Glomerular visceral epithelial cell (primary cell): ENCODE data around the gene CFAP410.

Source experiments
- DNase-seq: peaks from one replicate; pipeline ENCODE4 v3.0.0-alpha.2; 2016; ENCODE audit errors: extremely low spot score

Gene CFAP410

DNA sequence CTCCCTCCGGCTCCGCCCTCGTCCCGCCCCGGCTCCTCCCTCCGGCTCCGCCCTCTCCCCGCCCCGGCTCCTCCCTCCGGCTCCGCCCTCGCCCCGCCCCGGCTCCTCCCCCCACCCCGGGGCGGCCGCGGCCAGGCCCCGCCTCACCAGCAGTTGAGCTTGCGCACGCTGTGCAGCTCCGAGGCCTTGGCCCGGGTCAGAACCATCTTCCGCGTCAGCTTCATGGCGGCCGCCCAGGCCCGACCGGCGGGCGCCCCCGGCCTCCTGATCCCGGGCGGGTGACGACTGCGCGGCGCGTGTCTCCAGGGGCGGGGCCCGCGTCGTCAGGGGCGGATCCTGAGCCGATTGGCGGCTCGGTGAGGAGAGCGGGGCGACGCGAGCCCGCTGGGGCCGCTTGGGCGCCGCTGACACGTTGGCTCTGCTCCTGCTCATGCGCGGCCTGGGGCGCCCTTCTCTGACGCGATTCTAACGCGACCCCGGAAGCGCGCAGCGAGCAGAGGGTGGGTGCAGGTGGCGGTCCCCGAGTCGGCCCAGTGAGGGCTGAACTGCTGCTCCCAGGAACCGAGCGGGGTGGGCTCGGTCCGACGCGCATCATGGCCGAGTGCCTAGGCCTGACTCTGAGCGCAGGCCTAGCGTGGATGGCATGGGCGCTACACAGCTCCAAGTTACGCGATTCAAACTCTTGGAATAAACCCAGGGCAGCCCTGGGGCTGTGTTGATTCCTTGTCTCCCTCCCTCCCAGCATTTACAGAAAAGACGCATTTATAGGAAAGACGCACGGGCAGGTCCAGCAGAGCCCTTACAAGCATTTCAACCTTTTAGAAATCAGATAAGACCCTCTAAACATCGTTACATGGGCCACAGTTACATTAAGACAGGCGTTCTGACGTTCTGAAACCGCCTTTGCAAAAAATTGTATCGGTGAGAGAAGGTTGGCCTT lies at the start of gene CFAP410:
Gene CFAP410 (minus strand): TSS at position 420 of the 940 bp plus-strand sequence. CDS start 196 bp downstream, at position 224.
- peak; percentile 95 for DNase-seq

- no peak for DNase-seq
Measured at GRCh38 chr21:44384968-44385367, 45.8 kb upstream of the CFAP410 start.

GRCh38 chr21:44383216-44383615 lies 44.0 kb upstream of the CFAP410 start:
- no peak for DNase-seq

DNA sequence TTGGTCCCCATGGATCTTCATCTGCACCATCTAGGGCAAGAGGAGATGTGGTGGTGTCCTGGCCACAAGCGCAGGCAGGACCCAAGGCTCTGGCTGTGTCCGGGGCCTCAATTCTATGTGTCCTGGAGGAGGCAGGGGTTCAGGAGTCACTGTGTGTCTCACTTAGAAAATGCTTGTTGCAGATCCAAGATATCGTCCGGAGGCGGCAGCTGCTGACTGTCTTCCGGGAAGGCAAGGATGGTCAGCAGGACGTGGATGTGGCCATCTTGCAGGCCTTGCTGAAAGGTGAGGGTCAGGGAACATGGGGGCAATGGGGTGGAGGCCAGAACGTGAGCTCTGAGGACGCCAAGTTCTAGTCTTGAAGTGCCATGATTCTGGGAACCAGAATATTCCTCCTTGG lies 43.3 kb upstream of the CFAP410 start:
- no peak for DNase-seq

- no peak for DNase-seq
Measured at GRCh38 chr21:44381874-44382273, 42.7 kb upstream of the CFAP410 start.

- no peak for DNase-seq
Measured at GRCh38 chr21:44380876-44381275, 41.7 kb upstream of the CFAP410 start.

- no peak for DNase-seq
Measured at GRCh38 chr21:44379991-44380865, 41.0 kb upstream of the CFAP410 start.

GRCh38 chr21:44379515-44379848 lies 40.3 kb upstream of the CFAP410 start:
- no peak for DNase-seq

DNA sequence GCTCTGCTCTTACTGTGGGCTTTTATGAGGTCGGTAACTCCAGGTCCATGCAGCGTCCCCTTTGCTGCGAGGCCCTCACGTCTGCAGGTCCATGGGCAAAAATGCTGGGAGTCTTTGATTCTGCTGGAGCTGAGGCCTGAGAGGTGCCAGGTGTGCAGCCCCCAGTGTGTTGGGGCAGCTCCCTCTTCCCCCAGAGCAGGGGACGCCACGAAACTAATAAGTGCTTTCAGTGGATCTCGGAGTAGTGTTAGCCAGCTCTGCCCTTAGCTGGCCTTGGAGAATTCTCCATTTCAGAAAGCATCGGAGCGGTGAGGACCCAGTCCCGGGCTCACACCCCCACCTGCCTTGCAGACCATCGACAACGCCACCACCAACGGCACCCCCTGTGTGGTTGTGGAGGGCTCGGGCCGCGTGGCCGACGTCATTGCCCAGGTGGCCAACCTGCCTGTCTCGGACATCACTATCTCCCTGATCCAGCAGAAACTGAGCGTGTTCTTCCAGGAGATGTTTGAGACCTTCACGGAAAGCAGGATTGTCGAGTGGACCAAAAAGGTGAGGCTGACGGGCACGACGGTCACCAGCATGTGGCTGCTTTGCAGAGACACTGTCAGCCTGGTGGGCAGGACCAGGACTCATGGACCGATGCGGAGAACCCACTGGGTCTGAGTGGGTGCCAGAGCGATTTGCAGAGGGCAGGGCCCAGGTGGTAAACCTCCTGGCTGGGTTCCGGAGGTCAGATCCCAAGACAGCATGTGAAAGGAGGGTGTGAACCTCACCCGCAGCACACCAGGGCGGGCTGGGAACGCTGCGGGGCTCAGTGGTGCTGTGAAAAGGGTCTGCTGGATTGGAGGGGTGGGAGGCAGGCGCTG lies 39.7 kb upstream of the CFAP410 start:
- no peak for DNase-seq

DNA sequence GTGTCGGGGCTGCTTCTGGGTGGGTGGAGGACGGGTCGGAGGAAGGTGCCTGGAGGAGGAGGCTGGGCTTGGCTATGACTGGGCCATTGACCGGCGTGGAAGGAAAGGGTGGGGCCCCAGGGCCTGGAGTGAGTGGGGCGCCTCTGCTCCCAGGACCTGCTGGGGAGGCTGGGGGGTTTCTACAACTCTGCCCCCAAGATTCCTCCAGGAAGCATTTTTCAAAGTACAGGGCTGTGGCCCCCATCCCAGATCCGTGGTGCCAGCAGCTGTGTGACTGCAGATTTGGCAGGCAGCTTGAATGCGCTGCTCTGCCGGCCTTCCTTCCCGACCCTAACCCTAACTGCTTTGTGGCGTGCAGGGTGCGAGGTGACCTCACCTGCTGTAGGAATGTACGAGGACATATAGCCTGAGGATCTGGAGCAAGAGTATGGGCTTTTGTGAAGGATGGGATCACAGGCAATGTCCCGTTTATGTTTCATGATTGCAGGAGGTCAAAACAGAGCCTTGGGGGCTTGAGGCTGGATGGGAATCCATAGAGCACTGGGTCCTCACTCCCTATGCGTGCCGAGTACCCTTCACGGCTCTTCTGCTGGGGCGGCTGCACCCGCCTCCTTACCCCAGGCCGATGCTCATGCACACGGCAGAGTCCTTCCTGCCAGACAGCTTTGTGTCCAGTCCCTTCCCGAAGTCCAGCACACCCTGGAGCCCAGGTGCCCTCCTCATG lies 38.9 kb upstream of the CFAP410 start:
- no peak for DNase-seq

GRCh38 chr21:44377201-44377921 lies 38.2 kb upstream of the CFAP410 start:
- DNase-seq = no peak

GRCh38 chr21:44376606-44377005 lies 37.4 kb upstream of the CFAP410 start:
- no peak for DNase-seq

DNA sequence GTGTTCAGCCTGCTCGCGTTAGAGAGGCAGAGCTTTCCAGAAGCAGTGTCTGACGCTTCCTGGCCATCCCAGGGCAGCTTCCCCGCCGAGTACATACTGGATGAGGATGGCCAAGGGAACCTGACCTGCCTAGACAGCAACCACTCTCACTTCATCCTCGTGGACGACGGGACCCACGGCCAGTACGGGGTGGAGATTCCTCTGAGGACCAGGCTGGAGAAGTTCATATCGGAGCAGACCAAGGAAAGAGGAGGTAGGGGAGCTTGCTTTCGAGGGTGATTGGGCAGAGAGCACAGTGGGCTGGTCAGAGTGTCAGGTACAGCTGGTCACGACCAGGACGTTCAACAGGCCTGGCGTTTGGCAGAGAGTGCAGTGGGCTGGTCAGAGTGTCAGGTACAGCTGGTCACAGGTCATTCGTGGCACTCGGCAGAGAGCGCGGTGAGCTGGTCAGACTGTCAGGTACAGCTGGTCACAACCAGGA lies 36.6 kb upstream of the CFAP410 start:
- no peak for DNase-seq

DNA sequence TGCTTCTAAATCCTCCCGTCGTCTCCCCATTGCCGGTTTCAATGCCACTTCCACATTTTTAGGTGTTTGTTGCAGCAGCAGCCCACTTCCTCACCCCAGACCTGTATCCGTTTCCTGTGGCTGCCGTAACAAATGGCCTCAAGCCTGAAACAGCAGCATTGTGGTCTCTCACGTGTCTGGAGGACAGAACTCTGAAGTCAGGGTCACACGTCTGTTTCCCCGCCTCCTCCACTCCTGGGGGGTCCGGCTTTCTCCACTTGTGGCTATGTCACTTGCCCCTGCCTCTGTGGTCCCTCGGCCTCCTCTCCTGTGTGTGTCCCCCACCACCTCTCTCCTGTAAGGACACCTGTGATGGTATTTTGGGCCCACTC lies 36.1 kb upstream of the CFAP410 start:
- DNase-seq = no peak

GRCh38 chr21:44374601-44375280 lies 35.6 kb upstream of the CFAP410 start:
- DNase-seq = no peak

GRCh38 chr21:44372616-44373015 lies 33.4 kb upstream of the CFAP410 start:
- no peak for DNase-seq

- no peak for DNase-seq
Measured at GRCh38 chr21:44371596-44371995, 32.4 kb upstream of the CFAP410 start.

GRCh38 chr21:44370786-44371410 lies 31.7 kb upstream of the CFAP410 start:
- DNase-seq = no peak

- DNase-seq = peak; percentile 51
Measured at GRCh38 chr21:44370027-44370735, 31.0 kb upstream of the CFAP410 start.
